Mesendoderm (in vitro differentiated cells): ENCODE results near the gene SHROOM4. TPM values are rescaled to one million over a fixed set of nuclear protein-coding genes. Genes with fewer than 3 reads are reported as not detected.

Source experiments
- DNase-seq: peaks from one replicate; pipeline ENCODE4 v3.0.0; 2013
- H2AK5ac ChIP-seq: 2 replicates; pipeline ENCODE4 v1.6.1; 2013; ENCODE audit warnings: low read length, inconsistent platforms
- H2BK120ac ChIP-seq: 2 replicates; pipeline ENCODE4 v1.6.1; 2013; ENCODE audit warnings: low read depth, mild to moderate bottlenecking, low read length, moderate library complexity, mixed read lengths
- H2BK15ac ChIP-seq: replicated peaks from 2 replicates; pipeline ENCODE4 v1.6.1; 2013; ENCODE audit warnings: low read depth, mild to moderate bottlenecking, moderate library complexity
- H2BK5ac ChIP-seq: 2 replicates; pipeline ENCODE4 v1.6.1; 2013; ENCODE audit warnings: low read length, inconsistent platforms
- H3K18ac ChIP-seq: 2 replicates; pipeline ENCODE4 v1.6.1; 2013; ENCODE audit warnings: mild to moderate bottlenecking, low read length, mixed read lengths
- H3K23ac ChIP-seq: one replicate; pipeline ENCODE4 v1.6.1; 2013; ENCODE audit warnings: low read length
- H3K27ac ChIP-seq: 2 replicates; pipeline ENCODE4 v1.5.1; 2013; ENCODE audit warnings: low read depth, mild to moderate bottlenecking, inconsistent platforms, low read length, moderate library complexity
- H3K27me3 ChIP-seq: 2 replicates; pipeline ENCODE4 v1.6.1; 2013; ENCODE audit warnings: low read length, control low read depth, mild to moderate bottlenecking, inconsistent platforms; ENCODE audit not compliant: insufficient read depth, poor library complexity
- H3K36me3 ChIP-seq: 2 replicates; pipeline ENCODE4 v1.6.1; 2013; ENCODE audit warnings: low read length, inconsistent platforms; ENCODE audit not compliant: control insufficient read depth, insufficient read depth
- H3K4ac ChIP-seq: one replicate; pipeline ENCODE4 v1.6.1; 2013; ENCODE audit warnings: low read depth, mild to moderate bottlenecking, low read length, moderate library complexity
- H3K4me1 ChIP-seq: 2 replicates; pipeline ENCODE4 v1.6.1; 2013; ENCODE audit warnings: low read depth, low read length, inconsistent platforms; ENCODE audit not compliant: control insufficient read depth
- H3K4me2 ChIP-seq: 2 replicates; pipeline ENCODE4 v1.6.1; 2013; ENCODE audit warnings: low read length
- H3K4me3 ChIP-seq: 2 replicates; pipeline ENCODE4 v1.5.1; 2013; ENCODE audit warnings: mild to moderate bottlenecking, low read length
- H3K56ac ChIP-seq: one replicate; pipeline ENCODE4 v1.6.1; 2013; ENCODE audit warnings: low read length
- H3K79me1 ChIP-seq: 2 replicates; pipeline ENCODE4 v1.6.1; 2013; ENCODE audit warnings: low read length, inconsistent platforms
- H3K79me2 ChIP-seq: 2 replicates; pipeline ENCODE4 v1.6.1; 2013; ENCODE audit warnings: mild to moderate bottlenecking, low read length; ENCODE audit not compliant: control insufficient read depth, insufficient read depth
- H3K9ac ChIP-seq: 2 replicates; pipeline ENCODE4 v1.6.1; 2013; ENCODE audit warnings: low read length, inconsistent platforms
- H4K5ac ChIP-seq: one replicate; pipeline ENCODE4 v1.6.1; 2013; ENCODE audit warnings: low read length
- H4K8ac ChIP-seq: one replicate; pipeline ENCODE4 v1.6.1; 2013; ENCODE audit warnings: low read depth, mild to moderate bottlenecking, control low read depth, low read length, moderate library complexity
- WGBS: extraction: QIAGEN DNeasy Blood & Tissue Kit; methylation state at CpG from one replicate; pipeline ENCODE4 v1.1.7; 2013; ENCODE audit warnings: low lambda C conversion rate, missing lambda C conversion rate; ENCODE audit not compliant: insufficient coverage; ENCODE audit errors: extremely low coverage; 5-methylcytosine and 5-hydroxymethylcytosine counted together
- polyA plus RNA-seq, 2 experiments: library from polyadenylated mRNA; stranded (reverse); fragments of 200-250 nt; gene quantifications; one replicate each; pipeline ENCODE4 v1.2.3, GENCODE V29; 2013

The SHROOM4 gene
- polyA plus RNA-seq (2013, experiment 1 of 2), result 1.3 TPM
- polyA plus RNA-seq (2013, experiment 2 of 2), result 1.4 TPM

GRCh38 chrX:50813843-50814661 lies at the start of gene SHROOM4:
Gene SHROOM4 (minus strand): TSS chrX:50814194. CDS start chrX:50814018, 176 bp downstream.
- H3K56ac ChIP-seq, result peak within 1 kb of the TSS; percentile 93
- no peak within 1 kb of the TSS for H4K8ac ChIP-seq
- H3K4me3 ChIP-seq, result peak within 1 kb of the TSS; percentile 55
- H2AK5ac ChIP-seq, result no peak within 1 kb of the TSS
- no peaks in the 10 kb centered on the region for H3K4me1 ChIP-seq
- no peaks in the 10 kb centered on the region for H3K27me3 ChIP-seq
- no peaks in the 10 kb centered on the region for H3K79me1 ChIP-seq
- H3K27ac ChIP-seq, result peak within 1 kb of the TSS; percentile 28
- H2BK120ac ChIP-seq, result no peak within 1 kb of the TSS
- no CpG with 5 or more reads among the region's 47 CpGs for WGBS
- peak within 1 kb of the TSS; percentile 74 for H3K9ac ChIP-seq
- H4K5ac ChIP-seq, result no peak within 1 kb of the TSS
- peak within 1 kb of the TSS; percentile 61 for H3K4me2 ChIP-seq
- no peaks in the 10 kb centered on the region for H3K36me3 ChIP-seq
- no peaks in the 10 kb centered on the region for H3K79me2 ChIP-seq
- H3K18ac ChIP-seq, result peak within 1 kb of the TSS; percentile 23
- H3K23ac ChIP-seq, result no peak within 1 kb of the TSS
- DNase-seq, result peak; percentile 78
- no peak within 1 kb of the TSS for H2BK15ac ChIP-seq
- H3K4ac ChIP-seq, result no peak within 1 kb of the TSS
- no peak within 1 kb of the TSS for H2BK5ac ChIP-seq

- Histone ChIP-seq H2BK120ac (no peak overlapping the region), H3K18ac (no peak overlapping the region), H2BK15ac (no peak overlapping the region), H3K79me1 (no peaks in the 10 kb centered on the region), H3K9ac (no peak overlapping the region), H2AK5ac (no peak overlapping the region), H3K4me2 (no peak overlapping the region), H3K4me1 (no peaks in the 10 kb centered on the region), H4K5ac (no peak overlapping the region), H3K23ac (no peak overlapping the region), H3K56ac (no peak overlapping the region), H3K27me3 (no peaks in the 10 kb centered on the region), H3K4ac (no peak overlapping the region), H3K27ac (no peak overlapping the region), H2BK5ac (no peak overlapping the region), H4K8ac (no peak overlapping the region), H3K79me2 (no peaks in the 10 kb centered on the region), H3K4me3 (no peak overlapping the region), H3K36me3 (no peaks in the 10 kb centered on the region)
- DNase-seq, result no peak
- WGBS, result no CpG with 5 or more reads among the region's 1 CpG
Measured at GRCh38 chrX:50863471-50863870, 49.5 kb upstream of the SHROOM4 start.

GRCh38 chrX:50860518-50860917 lies 46.5 kb upstream of the SHROOM4 start:
- no peak overlapping the region for H3K4me3 ChIP-seq
- no peak overlapping the region for H3K4ac ChIP-seq
- H3K4me1 ChIP-seq, result no peaks in the 10 kb centered on the region
- no CpG with 5 or more reads among the region's 3 CpGs for WGBS
- no peak overlapping the region for H3K9ac ChIP-seq
- no peak overlapping the region for H3K18ac ChIP-seq
- H3K36me3 ChIP-seq, result no peaks in the 10 kb centered on the region
- H3K27me3 ChIP-seq, result no peaks in the 10 kb centered on the region
- H4K8ac ChIP-seq, result no peak overlapping the region
- H3K27ac ChIP-seq, result no peak overlapping the region
- no peaks in the 10 kb centered on the region for H3K79me1 ChIP-seq
- H2AK5ac ChIP-seq, result no peak overlapping the region
- H3K4me2 ChIP-seq, result no peak overlapping the region
- DNase-seq, result no peak
- H2BK5ac ChIP-seq, result no peak overlapping the region
- no peaks in the 10 kb centered on the region for H3K79me2 ChIP-seq
- H3K56ac ChIP-seq, result no peak overlapping the region
- H4K5ac ChIP-seq, result no peak overlapping the region
- no peak overlapping the region for H2BK15ac ChIP-seq
- no peak overlapping the region for H3K23ac ChIP-seq
- no peak overlapping the region for H2BK120ac ChIP-seq

GRCh38 chrX:50858548-50858947 lies 44.6 kb upstream of the SHROOM4 start:
- no peak overlapping the region for H3K4me3 ChIP-seq
- no peak overlapping the region for H4K5ac ChIP-seq
- H3K9ac ChIP-seq, result no peak overlapping the region
- no peak overlapping the region for H4K8ac ChIP-seq
- H3K4me1 ChIP-seq, result no peaks in the 10 kb centered on the region
- no peak overlapping the region for H2AK5ac ChIP-seq
- no peak overlapping the region for H3K56ac ChIP-seq
- no peaks in the 10 kb centered on the region for H3K79me2 ChIP-seq
- no peaks in the 10 kb centered on the region for H3K27me3 ChIP-seq
- H2BK15ac ChIP-seq, result no peak overlapping the region
- H2BK5ac ChIP-seq, result no peak overlapping the region
- H3K4ac ChIP-seq, result no peak overlapping the region
- H3K23ac ChIP-seq, result no peak overlapping the region
- no peak overlapping the region for H2BK120ac ChIP-seq
- DNase-seq, result no peak
- no peak overlapping the region for H3K27ac ChIP-seq
- H3K18ac ChIP-seq, result no peak overlapping the region
- H3K4me2 ChIP-seq, result no peak overlapping the region
- H3K79me1 ChIP-seq, result no peaks in the 10 kb centered on the region
- no CpG with 5 or more reads among the region's 3 CpGs for WGBS
- H3K36me3 ChIP-seq, result no peaks in the 10 kb centered on the region

GRCh38 chrX:50853399-50853798 lies 39.4 kb upstream of the SHROOM4 start:
- no peak overlapping the region for H2BK120ac ChIP-seq
- WGBS, result no CpG with 5 or more reads among the region's 1 CpG
- H4K5ac ChIP-seq, result no peak overlapping the region
- no peak overlapping the region for H3K4me2 ChIP-seq
- no peaks in the 10 kb centered on the region for H3K79me1 ChIP-seq
- H3K4me3 ChIP-seq, result no peak overlapping the region
- no peak overlapping the region for H2BK5ac ChIP-seq
- no peak overlapping the region for H3K18ac ChIP-seq
- no peak overlapping the region for H3K56ac ChIP-seq
- DNase-seq, result no peak
- H3K27ac ChIP-seq, result no peak overlapping the region
- no peaks in the 10 kb centered on the region for H3K36me3 ChIP-seq
- H2AK5ac ChIP-seq, result no peak overlapping the region
- H4K8ac ChIP-seq, result no peak overlapping the region
- H3K27me3 ChIP-seq, result no peaks in the 10 kb centered on the region
- H3K9ac ChIP-seq, result no peak overlapping the region
- no peaks in the 10 kb centered on the region for H3K79me2 ChIP-seq
- H2BK15ac ChIP-seq, result no peak overlapping the region
- H3K4ac ChIP-seq, result no peak overlapping the region
- no peaks in the 10 kb centered on the region for H3K4me1 ChIP-seq
- H3K23ac ChIP-seq, result no peak overlapping the region
